ENCODE results near the gene SCARB1. TPM values are rescaled to one million over a fixed set of nuclear protein-coding genes. Genes with fewer than 3 reads are reported as not detected.

Gene SCARB1
- total and polyA plus RNA-seq, 9 of the 15 experiments (the other 6 are each of a cell fraction or from before 2014, with no cell fraction given) = 0.56 to 157 (median 52.8) TPM

DNA sequence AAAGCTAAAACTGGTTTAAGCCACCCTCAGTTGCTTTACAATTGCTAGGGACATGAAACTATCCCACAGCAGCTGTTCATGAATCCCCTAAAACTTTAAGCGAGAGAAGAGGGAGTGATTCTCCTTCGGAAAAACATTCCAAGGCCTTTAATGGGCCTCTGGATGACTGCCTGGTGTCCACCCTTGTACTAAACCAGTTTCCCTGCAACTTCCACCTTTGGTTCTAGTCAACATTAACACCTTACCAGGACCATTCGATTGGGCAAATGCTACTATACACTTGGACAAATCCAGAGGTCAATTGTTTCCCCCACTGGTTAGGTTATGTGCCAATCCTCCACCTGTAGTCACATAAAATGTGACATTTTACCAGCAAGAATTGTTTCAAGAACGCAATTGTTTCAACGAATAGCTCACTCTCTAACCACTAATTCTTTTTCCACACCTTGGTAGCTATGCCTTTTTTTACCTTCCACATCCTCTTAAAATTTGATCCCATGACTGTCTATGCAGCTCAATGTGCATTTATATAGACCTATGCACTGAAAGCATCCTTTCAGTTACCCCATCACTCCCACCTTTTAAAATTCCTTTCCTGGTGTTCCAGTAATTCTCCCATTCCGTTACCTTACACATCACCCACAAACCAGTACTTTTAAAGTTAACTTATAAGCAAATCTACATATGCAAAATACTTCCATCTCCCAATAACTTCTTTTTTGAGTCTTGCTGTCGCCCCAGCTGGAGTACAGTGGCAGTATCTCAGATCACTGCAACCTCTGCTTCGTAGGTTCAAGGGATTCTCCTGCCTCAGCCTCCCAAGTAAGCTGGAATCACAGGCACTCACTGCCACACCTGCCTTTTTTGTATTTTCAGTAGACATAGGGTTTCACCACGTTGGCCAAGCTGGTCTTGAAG is 47.2 kb upstream of the SCARB1 start (continued):
- TF ChIP-seq BDP1 (IDR thresholded peaks at IDR 0.05; ENCODE audit: insufficient read depth, insufficient read length) (no peak), GABPB2 (CRISPR knock-in tag; conservative IDR thresholded peaks at IDR 0.05) (peak; percentile 84), CBX3 (IDR thresholded peaks at IDR 0.05; ENCODE audit: borderline replicate concordance in 1 of 2, low read length in 2 of 2) (peak in 1 of 2 experiments; percentile 53; a peak in 1 of 3 replicates)

DNA sequence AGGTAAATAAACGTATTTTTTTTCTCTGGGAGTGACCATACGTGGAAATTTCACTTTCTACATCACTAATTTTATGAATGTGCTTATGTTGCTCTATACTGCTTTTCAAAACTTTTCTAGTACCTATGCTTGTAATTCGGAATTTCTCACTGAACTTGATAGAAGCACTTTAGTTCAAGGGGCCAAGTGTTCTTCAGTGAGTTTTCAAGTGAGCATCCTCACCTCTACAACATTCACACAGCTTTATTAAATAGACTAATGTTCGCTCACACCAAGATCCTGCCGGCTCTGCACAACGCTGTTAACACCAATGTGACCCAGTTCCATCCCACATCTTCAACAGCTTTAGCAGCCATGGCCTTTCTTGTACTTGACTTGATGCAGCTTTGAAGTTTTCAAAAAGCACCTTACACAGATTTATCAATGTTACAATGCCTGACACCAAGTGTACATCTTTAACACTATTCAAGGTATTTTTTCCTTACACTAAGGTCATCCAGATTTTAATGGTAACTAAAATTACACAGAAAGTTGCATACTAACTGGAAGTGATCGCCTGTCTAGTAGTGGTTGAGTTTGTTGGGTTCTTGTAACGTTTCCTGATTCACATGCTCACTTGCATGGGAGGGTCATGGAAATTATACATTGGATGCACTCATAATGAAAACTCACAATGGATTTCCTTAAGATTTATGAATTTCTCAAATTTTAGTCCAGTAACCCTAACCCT is 46.3 kb upstream of the SCARB1 start:
- Histone ChIP-seq H3K9me1 (ENCODE audit: control insufficient read depth, insufficient read depth, low read length) (peaks cover 7% of the 10 kb centered on the region), H3K4me3 (no peak overlapping the region), H3K4me1 (replicated peaks in 1 of 2; ENCODE audit: control insufficient read depth in 2 of 2, insufficient read depth in 2 of 2, low read length in 2 of 2) (peaks cover 10 to 20% of the 10 kb centered on the region in 2 experiments; a peak in 4 of 5 replicates), H3K27ac (ENCODE audit: extremely low read depth, low read depth, low read length) (peak overlapping the region; percentile 12; the same call in 1 of the 3 replicates), H2AFZ (ENCODE audit: low read depth, low read length) (no peak overlapping the region), H3K9me3 (replicated peaks; ENCODE audit: control insufficient read depth, insufficient read depth, low read depth, low read length) (no peaks in the 10 kb centered on the region), H3K36me3 (ENCODE audit: control insufficient read depth, insufficient read depth, low read length) (peaks cover 34% of the 10 kb centered on the region), H4K20me1 (replicated peaks; ENCODE audit: control insufficient read depth, insufficient read depth, low read length) (peaks cover 37% of the 10 kb centered on the region), H3K9ac (ENCODE audit: insufficient read depth in 1 of 2, low read depth in 2 of 2, low read length in 2 of 2) (no peak overlapping the region), H3K79me2 (ENCODE audit: control insufficient read depth, insufficient read depth, low read length) (peaks cover 42% of the 10 kb centered on the region), H3K27me3 (ENCODE audit: control insufficient read depth in 2 of 2, insufficient read depth in 2 of 2, low read length in 2 of 2) (no peaks in the 10 kb centered on the region), H3K4me2 (ENCODE audit: insufficient read depth, low read length) (no peak overlapping the region)
- ChIA-PET POLR2A (interaction anchor here (0.6 to 8.2 kb wide), 33 partner anchors 8 to 1881 kb away, joined by 3 to 127 read pairs (median 4); no protein-coding TSS in a partner anchor), CTCF (ENCODE audit: low intra/inter-chr PET ratio) (interaction anchor here (0.6 kb wide), 1 partner anchor 79 kb away, joined by 3 read pairs; the partner anchor contains the start of gene DHX37)
- intact Hi-C loops (cut with micrococcal nuclease) (no loop called here), in situ Hi-C loops (cut with MboI) (no loop called here)
- ATAC-seq (peak; percentile 20), FAIRE-seq (no peak), DNase-seq (ENCODE audit: extremely low read depth in 1 of 4, low spot score in 3 of 4) (peak in 1 of 4 experiments; percentile 41)
- 21% methylated on average over 8 of the region's 8 CpGs for WGBS (ENCODE audit: insufficient coverage, low coverage, missing lambda C conversion rate)
- BruUV-seq (replicated peaks) = no TSS peak
- TF ChIP-seq NR2C1 (IDR thresholded peaks at IDR 0.05) (no peak), NR2C1 (tag; IDR thresholded peaks at IDR 0.05) (no peak), BRD9 (IDR thresholded peaks at IDR 0.05; ENCODE audit: low read depth, partially characterized antibody) (no peak), ZNF316 (IDR thresholded peaks at IDR 0.05) (peak; percentile 78), SNRNP70 (optimal IDR thresholded peaks at IDR 0.05; ENCODE audit: low read depth, low read length) (no peak), MECOM (CRISPR knock-in tag; IDR thresholded peaks at IDR 0.05) (no peak), HDGF (IDR thresholded peaks at IDR 0.05) (no peak), ZNF146 (CRISPR knock-in tag; IDR thresholded peaks at IDR 0.05; ENCODE audit: unreplicated experiment) (no peak), NFIC (IDR thresholded peaks at IDR 0.05) (no peak)
- TF ChIP-seq, protein P1, sequence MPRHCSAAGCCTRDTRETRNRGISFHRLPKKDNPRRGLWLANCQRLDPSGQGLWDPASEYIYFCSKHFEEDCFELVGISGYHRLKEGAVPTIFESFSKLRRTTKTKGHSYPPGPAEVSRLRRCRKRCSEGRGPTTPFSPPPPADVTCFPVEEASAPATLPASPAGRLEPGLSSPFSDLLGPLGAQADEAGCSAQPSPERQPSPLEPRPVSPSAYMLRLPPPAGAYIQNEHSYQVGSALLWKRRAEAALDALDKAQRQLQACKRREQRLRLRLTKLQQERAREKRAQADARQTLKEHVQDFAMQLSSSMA (CRISPR knock-in tag; IDR thresholded peaks at IDR 0.05) = no peak
- TF ChIP-seq, protein P2, sequence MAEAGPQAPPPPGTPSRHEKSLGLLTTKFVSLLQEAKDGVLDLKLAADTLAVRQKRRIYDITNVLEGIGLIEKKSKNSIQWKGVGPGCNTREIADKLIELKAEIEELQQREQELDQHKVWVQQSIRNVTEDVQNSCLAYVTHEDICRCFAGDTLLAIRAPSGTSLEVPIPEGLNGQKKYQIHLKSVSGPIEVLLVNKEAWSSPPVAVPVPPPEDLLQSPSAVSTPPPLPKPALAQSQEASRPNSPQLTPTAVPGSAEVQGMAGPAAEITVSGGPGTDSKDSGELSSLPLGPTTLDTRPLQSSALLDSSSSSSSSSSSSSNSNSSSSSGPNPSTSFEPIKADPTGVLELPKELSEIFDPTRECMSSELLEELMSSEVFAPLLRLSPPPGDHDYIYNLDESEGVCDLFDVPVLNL (CRISPR knock-in tag; IDR thresholded peaks at IDR 0.05; ENCODE audit: low read depth) = no peak
- TF ChIP-seq, protein P3, sequence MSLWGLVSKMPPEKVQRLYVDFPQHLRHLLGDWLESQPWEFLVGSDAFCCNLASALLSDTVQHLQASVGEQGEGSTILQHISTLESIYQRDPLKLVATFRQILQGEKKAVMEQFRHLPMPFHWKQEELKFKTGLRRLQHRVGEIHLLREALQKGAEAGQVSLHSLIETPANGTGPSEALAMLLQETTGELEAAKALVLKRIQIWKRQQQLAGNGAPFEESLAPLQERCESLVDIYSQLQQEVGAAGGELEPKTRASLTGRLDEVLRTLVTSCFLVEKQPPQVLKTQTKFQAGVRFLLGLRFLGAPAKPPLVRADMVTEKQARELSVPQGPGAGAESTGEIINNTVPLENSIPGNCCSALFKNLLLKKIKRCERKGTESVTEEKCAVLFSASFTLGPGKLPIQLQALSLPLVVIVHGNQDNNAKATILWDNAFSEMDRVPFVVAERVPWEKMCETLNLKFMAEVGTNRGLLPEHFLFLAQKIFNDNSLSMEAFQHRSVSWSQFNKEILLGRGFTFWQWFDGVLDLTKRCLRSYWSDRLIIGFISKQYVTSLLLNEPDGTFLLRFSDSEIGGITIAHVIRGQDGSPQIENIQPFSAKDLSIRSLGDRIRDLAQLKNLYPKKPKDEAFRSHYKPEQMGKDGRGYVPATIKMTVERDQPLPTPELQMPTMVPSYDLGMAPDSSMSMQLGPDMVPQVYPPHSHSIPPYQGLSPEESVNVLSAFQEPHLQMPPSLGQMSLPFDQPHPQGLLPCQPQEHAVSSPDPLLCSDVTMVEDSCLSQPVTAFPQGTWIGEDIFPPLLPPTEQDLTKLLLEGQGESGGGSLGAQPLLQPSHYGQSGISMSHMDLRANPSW (CRISPR knock-in tag; IDR thresholded peaks at IDR 0.05) = 0 out of 2 replicates have a peak, but pooled peaks have one; percentile 44
